Prostate gland (tissue), 2 donors: ENCODE measurements around the gene GAB2. TPM values are rescaled to one million over a fixed set of nuclear protein-coding genes. Genes with fewer than 3 reads are reported as not detected.

ENCODE experiments used
- DNase-seq: peaks from one replicate; pipeline ENCODE4 v3.0.0-alpha.2; 2019; ENCODE audit warnings: low spot score
- H3K27ac ChIP-seq, 2 donors: fragments of 200-600 bp; sonication (generic); 2 replicates each; pipeline ENCODE4 v1.5.1; 2017 to 2019
- H3K27me3 ChIP-seq: fragments of 200-600 bp; sonication (generic); replicated peaks from 2 replicates; pipeline ENCODE4 v1.5.1; 2019; ENCODE audit not compliant: insufficient read depth
- H3K36me3 ChIP-seq, 2 donors: fragments of 200-600 bp; sonication (generic); 1 replicate in 1 of 2; 2 replicates in 1 of 2; pipeline versions ENCODE4 v1.5.1 to v1.8.1; 2017 to 2019
- H3K4me1 ChIP-seq: fragments of 200-600 bp; sonication (generic); replicated peaks from 2 replicates; pipeline ENCODE4 v1.5.1; 2019
- H3K4me3 ChIP-seq, 2 donors: fragments of 200-600 bp; sonication (generic); 2 replicates each; pipeline ENCODE4 v1.5.1; 2017 to 2019
- H3K9me3 ChIP-seq: fragments of 200-600 bp; sonication (generic); 2 replicates; pipeline ENCODE4 v1.5.1; 2017
- CTCF ChIP-seq, 4 experiments: fragments of 200-600 bp in 2 of 4; fragments of 450-650 bp in 2 of 4; sonication (generic) in 2 of 4; IDR thresholded peaks; 1 replicate in 3 of 4; 2 replicates in 1 of 4; pipeline ENCODE4 v1.5.1; 2016 to 2019; ENCODE audit warnings: antibody characterized with exemption in 4 of 4, mild to moderate bottlenecking in 2 of 4, moderate library complexity in 2 of 4
- POLR2A ChIP-seq: fragments of 450-650 bp; IDR thresholded peaks from one replicate; pipeline ENCODE4 v1.6.1; 2016; ENCODE audit warnings: antibody characterized with exemption, mild to moderate bottlenecking
- POLR2AphosphoS5 ChIP-seq: sonication (generic); formaldehyde crosslinking; IDR thresholded peaks from one replicate; pipeline ENCODE4 v1.6.1; 2017; ENCODE audit warnings: antibody characterized with exemption
- WGBS: methylation state at CpG from one replicate; pipeline ENCODE4 v1.1.5; 2018; 5-methylcytosine and 5-hydroxymethylcytosine counted together
- intact Hi-C: fragments of 100-400 bp; cut with DNase I; formaldehyde crosslinking; loops from one replicate; pipeline ENCODE4 v1.14.2; 2022
- total RNA-seq, 2 donors: library from RNA; depleted of rRNA; stranded (reverse); fragments of >200 nt; gene quantifications; one replicate each; pipeline ENCODE4 v1.1.0, GENCODE V29; 2016

The GAB2 gene
- total RNA-seq, 2 donors from 2014 or later = 7.4 to 12.8 TPM

- WGBS = 96% methylated on average over 16 of the region's 18 CpGs
These were observed 208.1 kb downstream of the GAB2 start for GRCh38 chr11:78209478-78209877.

DNA sequence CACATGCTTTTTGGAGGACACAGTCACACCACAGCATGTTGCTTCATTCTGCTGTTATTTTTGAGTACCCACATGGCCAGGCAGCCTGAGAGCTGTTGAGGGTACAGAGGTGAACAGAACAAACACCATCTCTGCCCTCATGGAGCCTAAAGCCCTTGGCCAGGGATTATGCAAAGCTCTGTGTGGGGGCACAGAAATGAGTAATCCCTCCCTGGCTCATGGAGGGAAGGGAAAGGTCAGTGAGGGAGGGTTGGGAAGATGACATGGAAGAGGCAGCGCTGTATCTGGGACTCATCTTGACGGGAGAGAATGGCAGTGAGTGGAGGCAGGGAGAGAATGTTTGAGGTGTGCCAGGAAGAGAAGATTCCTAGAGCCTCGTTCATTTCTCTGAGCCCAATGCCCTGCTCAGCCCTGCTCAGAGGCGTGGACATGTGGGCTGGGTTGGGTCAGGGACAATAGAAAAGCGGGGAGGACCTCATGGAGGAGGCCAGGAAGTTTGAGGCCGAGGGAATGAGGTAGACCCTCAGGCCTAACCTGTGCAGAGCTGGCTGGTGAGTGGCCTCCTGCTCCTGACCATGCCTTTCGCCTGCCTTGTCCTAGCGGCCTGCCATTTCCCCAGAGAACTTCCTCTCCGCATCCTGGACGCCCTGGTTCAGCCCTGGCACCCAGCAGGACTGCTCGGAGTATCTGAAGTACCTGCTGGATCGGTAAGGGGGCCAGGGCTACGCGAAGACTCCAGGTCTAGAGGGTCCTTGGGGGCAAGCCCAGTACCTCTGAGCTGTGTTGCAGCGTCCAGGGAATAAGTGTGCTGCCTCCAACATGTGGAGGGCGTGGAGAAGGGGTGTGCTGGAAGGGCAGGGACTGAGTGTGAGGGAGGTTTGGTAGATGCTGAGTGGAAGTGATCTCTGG lies 209.1 kb downstream of the GAB2 start:
- TF ChIP-seq CTCF (IDR thresholded peaks at IDR 0.05) (no peak), POLR2AphosphoS5 (no peak), POLR2A (no peak)
- H3K27me3 ChIP-seq = no peaks in the 10 kb centered on the region

More at GRCh38 chr11:78209478-78209877, 208.1 kb downstream of the GAB2 start:
- Histone ChIP-seq H3K27ac (no peak overlapping the region), H3K4me1 (no peaks in the 10 kb centered on the region), H3K36me3 (no peaks in the 10 kb centered on the region), H3K4me3 (no peak overlapping the region), H3K27me3 (no peaks in the 10 kb centered on the region), H3K9me3 (no peaks in the 10 kb centered on the region)
- TF ChIP-seq POLR2A (no peak), POLR2AphosphoS5 (no peak), CTCF (IDR thresholded peaks at IDR 0.05) (no peak)
- intact Hi-C loops = no loop called here
- no peak for DNase-seq

DNA sequence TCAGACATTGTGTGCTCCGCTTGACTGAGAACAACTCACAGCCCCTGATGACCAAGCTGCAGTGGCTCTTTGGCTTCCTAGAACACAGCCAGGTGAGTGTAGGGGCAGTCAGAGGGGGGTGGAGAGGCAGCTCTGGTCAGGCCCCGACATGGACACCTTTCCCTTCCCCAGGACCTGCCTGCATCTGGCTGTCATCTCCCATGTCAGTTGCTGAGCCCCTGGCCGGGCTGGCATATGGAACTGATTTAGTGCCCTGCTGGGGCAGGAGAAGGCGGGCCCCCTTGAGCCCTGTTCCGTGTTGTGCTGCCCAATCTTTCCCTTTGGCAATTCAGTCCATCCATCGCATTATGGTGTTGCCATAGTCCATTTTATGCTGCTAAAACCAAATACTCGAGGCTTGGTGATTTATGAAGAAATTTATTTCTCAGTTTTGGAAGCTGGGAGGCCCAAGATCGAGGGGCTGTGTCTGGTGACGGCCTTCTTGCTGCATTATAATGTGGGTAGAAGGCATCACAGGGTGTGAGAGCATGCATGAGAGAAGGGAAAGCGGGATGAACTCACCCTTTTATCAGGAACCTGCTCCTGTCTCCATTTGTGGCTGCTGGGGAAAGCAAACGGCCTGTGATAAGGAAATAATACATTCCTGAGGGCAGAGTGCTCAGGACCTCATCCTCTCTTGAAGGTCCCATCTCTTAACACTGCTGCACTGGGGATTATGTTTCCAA lies 209.9 kb downstream of the GAB2 start:
- intact Hi-C loops = no loop called here
- Histone ChIP-seq H3K27ac (no peak overlapping the region), H3K9me3 (no peaks in the 10 kb centered on the region), H3K27me3 (no peaks in the 10 kb centered on the region), H3K4me3 (no peak overlapping the region), H3K4me1 (no peaks in the 10 kb centered on the region), H3K36me3 (no peaks in the 10 kb centered on the region)
- TF ChIP-seq CTCF (IDR thresholded peaks at IDR 0.05) (no peak), POLR2A (no peak), POLR2AphosphoS5 (no peak)
- DNase-seq = no peak
- WGBS = 83% methylated on average over 11 of the region's 11 CpGs

More for the DNA sequence above, 209.1 kb downstream of the GAB2 start:
- Histone ChIP-seq H3K4me1 (no peaks in the 10 kb centered on the region), H3K9me3 (no peaks in the 10 kb centered on the region), H3K4me3 (no peak overlapping the region), H3K27ac (no peak overlapping the region), H3K36me3 (no peaks in the 10 kb centered on the region)
- no peak for DNase-seq
- 90% methylated on average over 16 of the region's 16 CpGs for WGBS
- intact Hi-C loops = no loop called here

DNA sequence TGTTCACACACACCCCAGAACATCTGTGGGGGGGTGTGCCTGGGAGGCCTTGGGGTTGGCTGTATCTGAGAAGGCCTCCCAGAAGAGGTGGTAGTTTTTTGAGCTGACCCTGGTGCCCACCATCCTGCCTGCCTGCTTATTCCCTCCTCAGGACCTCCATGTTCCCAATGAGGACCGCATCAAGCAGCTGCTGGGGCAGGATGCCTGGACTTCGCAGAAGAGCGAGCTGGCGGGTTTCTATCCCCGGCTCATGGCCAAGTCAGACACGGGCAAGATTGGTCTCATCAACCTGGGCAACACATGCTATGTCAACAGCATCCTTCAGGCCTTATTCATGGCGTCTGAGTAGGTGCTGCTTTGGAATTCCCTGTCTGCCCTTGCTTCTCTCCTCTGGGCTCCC lies 211.9 kb downstream of the GAB2 start:
- no peak for DNase-seq
- Histone ChIP-seq H3K36me3 (no peaks in the 10 kb centered on the region), H3K4me3 (no peak overlapping the region), H3K9me3 (no peaks in the 10 kb centered on the region), H3K4me1 (no peaks in the 10 kb centered on the region), H3K27me3 (no peaks in the 10 kb centered on the region), H3K27ac (no peak overlapping the region)
- WGBS = 91% methylated on average over 7 of the region's 7 CpGs
- intact Hi-C loops = no loop called here
- TF ChIP-seq POLR2AphosphoS5 = no peak
- TF ChIP-seq POLR2A = no peak
- TF ChIP-seq CTCF (IDR thresholded peaks at IDR 0.05) = no peak
